HuH-7 (cell line): Measurements from ENCODE around the gene PGAP6.

Source experiments
- DNase-seq: peaks from one replicate; pipeline ENCODE4 v3.0.0; 2011; ENCODE audit warnings: low spot score

The PGAP6 gene

GRCh38 chr16:324451-325334 lies 57.1 kb downstream of the PGAP6 start:
- no peak for DNase-seq

DNA sequence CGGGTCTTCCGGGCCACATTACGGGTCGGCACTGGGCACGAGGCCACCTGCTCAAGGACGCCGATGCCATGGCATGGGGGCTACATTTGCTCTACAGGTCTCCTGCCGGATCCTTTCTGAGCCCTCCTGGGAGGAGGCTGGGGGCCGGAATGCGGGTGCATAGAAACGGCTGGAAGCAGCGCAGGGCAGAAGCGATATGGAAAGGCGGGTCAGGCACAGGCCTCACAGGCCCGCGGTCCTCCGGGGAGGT lies 57.7 kb downstream of the PGAP6 start:
- no peak for DNase-seq

DNA sequence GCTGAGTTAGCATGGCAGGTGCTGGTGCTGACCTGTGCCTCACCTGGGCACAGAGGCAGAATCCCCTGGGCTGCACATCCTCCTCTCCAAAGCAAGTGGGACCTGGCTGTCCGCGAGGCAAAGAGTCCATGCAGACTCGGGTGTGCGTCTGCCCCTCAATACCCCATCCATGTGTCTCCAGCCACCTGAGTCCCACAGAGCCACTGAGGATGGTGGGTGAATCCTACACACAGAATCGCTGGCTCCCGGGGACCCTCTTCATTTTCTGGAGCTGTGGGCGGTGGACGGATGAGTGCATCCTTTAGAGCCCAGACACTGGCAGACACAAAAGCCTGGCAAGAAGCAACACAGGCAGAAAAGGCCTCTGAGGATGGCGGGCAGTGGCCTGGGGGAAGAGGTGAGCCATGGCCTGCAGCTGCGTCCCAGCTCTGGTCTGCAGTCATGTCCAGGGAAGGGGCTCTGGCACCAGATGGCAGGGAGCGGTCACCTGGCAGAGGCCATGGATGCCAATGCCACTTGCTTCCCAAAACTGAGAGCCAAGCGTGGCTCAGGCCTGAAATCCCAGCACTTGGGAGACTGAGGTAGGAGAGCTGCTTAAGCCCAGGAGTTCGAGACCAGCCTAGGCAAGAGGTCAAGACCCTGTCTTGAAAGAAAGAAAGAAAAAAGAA lies 59.2 kb downstream of the PGAP6 start:
- DNase-seq = no peak

DNA sequence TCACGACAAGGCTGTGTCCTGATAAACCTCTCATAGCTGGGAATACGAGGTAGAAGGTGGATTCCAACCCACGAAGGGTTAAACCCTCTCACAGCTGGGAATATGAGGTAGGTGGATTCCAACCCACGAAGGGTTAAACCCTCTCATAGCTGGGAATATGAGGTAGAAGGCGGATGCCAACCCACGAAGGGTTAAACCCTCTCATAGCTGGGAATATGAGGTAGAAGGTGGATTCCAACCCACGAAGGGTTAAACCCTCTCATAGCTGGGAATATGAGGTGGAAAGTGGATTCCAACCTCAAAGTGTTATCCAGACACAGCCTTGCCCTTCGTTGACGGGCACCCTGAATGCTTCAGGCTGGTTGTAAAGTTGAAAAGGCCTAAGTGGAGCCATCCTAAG lies 60.2 kb downstream of the PGAP6 start:
- no peak for DNase-seq
